ENCODE results near the gene CTXN2. TPM values are rescaled to one million over a fixed set of nuclear protein-coding genes. Genes with fewer than 3 reads are reported as not detected.

The CTXN2 gene
- total and polyA plus RNA-seq, 9 of the 15 experiments (the other 6 are each of a cell fraction or from before 2014, with no cell fraction given), result not detected

GRCh38 chr15:48182749-48183148, 8.7 kb upstream of the CTXN2 start:
- no peak for ATAC-seq
- TF ChIP-seq SNRNP70 (optimal IDR thresholded peaks at IDR 0.05; ENCODE audit: low read depth, low read length) (no peak), ATF6 (CRISPR knock-in tag; IDR thresholded peaks at IDR 0.05) (no peak), POLR2AphosphoS5 (IDR thresholded peaks at IDR 0.05; ENCODE audit: control insufficient read depth, insufficient read depth, low read depth, low read length) (no peak), ZNF174 (CRISPR knock-in tag; IDR thresholded peaks at IDR 0.05) (no peak), ZNF134 (CRISPR knock-in tag; conservative IDR thresholded peaks at IDR 0.05) (no peak), MCM5 (IDR thresholded peaks at IDR 0.05; ENCODE audit: low read depth) (no peak), ZNF316 (IDR thresholded peaks at IDR 0.05) (peak; percentile 33; the same call in 1 of the 2 replicates), ZNF592 (IDR thresholded peaks at IDR 0.05) (no peak), ZNF644 (tag; IDR thresholded peaks at IDR 0.05; ENCODE audit: low read depth) (no peak), CUX1 (CRISPR knock-in tag; IDR thresholded peaks at IDR 0.05) (no peak), MAFG (tag; conservative IDR thresholded peaks at IDR 0.05) (0 out of 2 replicates have a peak, but pooled peaks have one; percentile 27)
- Histone ChIP-seq H3K27me3 (ENCODE audit: control insufficient read depth in 2 of 2, insufficient read depth in 2 of 2, low read length in 2 of 2) (no peaks in the 10 kb centered on the region), H2AFZ (ENCODE audit: low read depth, low read length) (no peak overlapping the region), H3K9me1 (ENCODE audit: control insufficient read depth, insufficient read depth, low read length) (no peaks in the 10 kb centered on the region), H3K4me1 (replicated peaks in 1 of 2; ENCODE audit: control insufficient read depth in 2 of 2, insufficient read depth in 2 of 2, low read length in 2 of 2) (peaks cover 0 to 4% of the 10 kb centered on the region in 2 experiments; a peak in 2 of 5 replicates), H3K4me2 (ENCODE audit: insufficient read depth, low read length) (no peak overlapping the region), H3K79me2 (ENCODE audit: control insufficient read depth, insufficient read depth, low read length) (no peaks in the 10 kb centered on the region), H4K20me1 (replicated peaks; ENCODE audit: control insufficient read depth, insufficient read depth, low read length) (no peaks in the 10 kb centered on the region), H3K4me3 (no peak overlapping the region), H3K27ac (ENCODE audit: extremely low read depth, low read depth, low read length) (no peak overlapping the region), H3K36me3 (ENCODE audit: control insufficient read depth, insufficient read depth, low read length) (no peaks in the 10 kb centered on the region), H3K9me3 (replicated peaks; ENCODE audit: control insufficient read depth, insufficient read depth, low read depth, low read length) (no peaks in the 10 kb centered on the region), H3K9ac (ENCODE audit: insufficient read depth in 1 of 2, low read depth in 2 of 2, low read length in 2 of 2) (no peak overlapping the region)
- ChIA-PET POLR2A (no interaction called here), CTCF (ENCODE audit: low intra/inter-chr PET ratio) (no interaction called here)
- in situ Hi-C loops (cut with MboI), result no loop called here
- no peak for FAIRE-seq
- intact Hi-C loops (cut with micrococcal nuclease), result no loop called here
- WGBS (ENCODE audit: insufficient coverage, low coverage, missing lambda C conversion rate), result 0% methylated on average over 2 of the region's 2 CpGs
- BruUV-seq (replicated peaks), result no TSS peak
- DNase-seq (ENCODE audit: extremely low read depth in 1 of 4, low spot score in 3 of 4), result no peak

Measured in K562 (cell line).